Neural progenitor cell (in vitro differentiated cells): Measurements from ENCODE around the gene ITPR1. TPM values are rescaled to one million over a fixed set of nuclear protein-coding genes. Genes with fewer than 3 reads are reported as not detected.

Experiments used
- DNase-seq: peaks from one replicate; pipeline ENCODE4 v3.0.0-alpha.2; 2016; ENCODE audit warnings: low spot score
- H2AFZ ChIP-seq: fragments of 200-600 bp; sonication (generic); replicated peaks from 2 replicates; pipeline ENCODE4 v1.6.1; 2016; ENCODE audit warnings: antibody characterized with exemption
- H3F3A ChIP-seq: fragments of 200-600 bp; sonication (generic); 2 replicates; pipeline ENCODE4 v1.6.1; 2016; ENCODE audit warnings: antibody characterized with exemption, low read depth
- H3K27ac ChIP-seq: fragments of 200-600 bp; sonication (generic); 2 replicates; pipeline ENCODE4 v1.5.1; 2016; ENCODE audit warnings: mild to moderate bottlenecking
- H3K27me3 ChIP-seq: fragments of 200-600 bp; sonication (generic); 2 replicates; pipeline ENCODE4 v1.6.1; 2016; ENCODE audit warnings: mild to moderate bottlenecking, moderate library complexity
- H3K36me3 ChIP-seq: fragments of 200-600 bp; sonication (generic); 2 replicates; pipeline ENCODE4 v1.5.1; 2016
- H3K4me1 ChIP-seq: fragments of 200-600 bp; sonication (generic); 2 replicates; pipeline ENCODE4 v1.6.1; 2016; ENCODE audit warnings: mixed run types
- H3K4me2 ChIP-seq: fragments of 200-600 bp; sonication (generic); 2 replicates; pipeline ENCODE4 v1.6.1; 2016
- H3K4me3 ChIP-seq: fragments of 200-600 bp; sonication (generic); 2 replicates; pipeline ENCODE4 v1.5.1; 2016
- H3K79me2 ChIP-seq: fragments of 200-600 bp; sonication (generic); 2 replicates; pipeline ENCODE4 v1.6.1; 2016; ENCODE audit warnings: low read depth
- H3K9ac ChIP-seq: fragments of 200-600 bp; sonication (generic); 2 replicates; pipeline ENCODE4 v1.6.1; 2016
- H3K9me3 ChIP-seq: fragments of 200-600 bp; sonication (generic); 2 replicates; pipeline ENCODE4 v1.5.1; 2016; ENCODE audit warnings: low read depth
- H4K20me1 ChIP-seq: fragments of 200-600 bp; sonication (generic); 2 replicates; pipeline ENCODE4 v1.6.1; 2016; ENCODE audit warnings: low read depth
- H3K27ac Mint-ChIP-seq: 3 replicates; pipeline ENCODE4 v1.8.0; 2021; ENCODE audit warnings: mixed read lengths
- H3K27me3 Mint-ChIP-seq: 2 replicates; pipeline ENCODE4 v1.8.0; 2022; ENCODE audit warnings: low read depth, mild to moderate bottlenecking, inconsistent platforms, moderate library complexity, mixed read lengths; ENCODE audit not compliant: insufficient read depth
- H3K36me3 Mint-ChIP-seq: 3 replicates; pipeline ENCODE4 v1.8.0; 2021; ENCODE audit warnings: mixed read lengths
- H3K4me1 Mint-ChIP-seq: 3 replicates; pipeline ENCODE4 v1.8.0; 2021; ENCODE audit warnings: mixed read lengths
- H3K4me3 Mint-ChIP-seq: 3 replicates; pipeline ENCODE4 v1.8.0; 2021; ENCODE audit warnings: mild to moderate bottlenecking, moderate library complexity, mixed read lengths
- H3K9me3 Mint-ChIP-seq: 3 replicates; pipeline ENCODE4 v1.8.0; 2020; ENCODE audit warnings: mixed read lengths
- CTCF ChIP-seq: fragments of 200-600 bp; sonication (generic); IDR thresholded peaks from 2 replicates; pipeline ENCODE4 v1.5.1; 2017; ENCODE audit warnings: antibody characterized with exemption, mild to moderate bottlenecking
- EZH2 ChIP-seq: fragments of 200-600 bp; sonication (generic); IDR thresholded peaks from 2 replicates; pipeline ENCODE4 v1.6.1; 2017; ENCODE audit warnings: antibody characterized with exemption, mild to moderate bottlenecking, moderate library complexity
- EZH2phosphoT487 ChIP-seq: fragments of 200-600 bp; sonication (generic); IDR thresholded peaks from 2 replicates; pipeline ENCODE4 v1.6.1; 2017; ENCODE audit warnings: antibody characterized with exemption
- total RNA-seq: library from RNA; depleted of rRNA; stranded (reverse); fragments of >200 nt; gene quantifications from 2 replicates; pipeline ENCODE4 v1.2.3, GENCODE V29; 2015; ENCODE audit warnings: low replicate concordance

Gene ITPR1
- total RNA-seq, 1 donor from 2014 or later, result 5.0 TPM

- peaks cover 12% of the 10 kb centered on the region for H3K4me1 Mint-ChIP-seq
- no peak overlapping the region for H3K27ac ChIP-seq
- H3K79me2 ChIP-seq, result no peaks in the 10 kb centered on the region
- H3K27ac Mint-ChIP-seq, result no peak overlapping the region
- no peak overlapping the region for H3K4me3 Mint-ChIP-seq
- H4K20me1 ChIP-seq, result no peaks in the 10 kb centered on the region
- H3K9me3 ChIP-seq, result no peaks in the 10 kb centered on the region
- no peaks in the 10 kb centered on the region for H3F3A ChIP-seq
- no peaks in the 10 kb centered on the region for H3K27me3 ChIP-seq
- no peak for DNase-seq
- no peak overlapping the region for H3K4me2 ChIP-seq
- H3K4me1 ChIP-seq, result peaks cover 12% of the 10 kb centered on the region
- no peaks in the 10 kb centered on the region for H3K36me3 Mint-ChIP-seq
- no peak overlapping the region for H2AFZ ChIP-seq
- no peak overlapping the region for H3K9ac ChIP-seq
- H3K9me3 Mint-ChIP-seq, result no peaks in the 10 kb centered on the region
- no peaks in the 10 kb centered on the region for H3K27me3 Mint-ChIP-seq
- no peak for TF ChIP-seq EZH2phosphoT487
- TF ChIP-seq CTCF, result no peak
- TF ChIP-seq EZH2, result no peak
- H3K36me3 ChIP-seq, result no peaks in the 10 kb centered on the region
- no peak overlapping the region for H3K4me3 ChIP-seq
These were observed 88.9 kb downstream of the ITPR1 start for GRCh38 chr3:4581920-4582611.

GRCh38 chr3:4582624-4583023 lies 89.5 kb downstream of the ITPR1 start:
- Histone ChIP-seq H2AFZ (no peak overlapping the region), H3K27ac (no peak overlapping the region), H3K9ac (no peak overlapping the region), H3K9me3 (no peaks in the 10 kb centered on the region), H3K36me3 (no peaks in the 10 kb centered on the region), H4K20me1 (no peaks in the 10 kb centered on the region), H3F3A (peaks cover 3% of the 10 kb centered on the region), H3K79me2 (no peaks in the 10 kb centered on the region), H3K4me3 (no peak overlapping the region), H3K4me2 (no peak overlapping the region), H3K4me1 (peaks cover 15% of the 10 kb centered on the region), H3K27me3 (no peaks in the 10 kb centered on the region)
- Mint-ChIP-seq H3K36me3 (no peaks in the 10 kb centered on the region), H3K27ac (no peak overlapping the region), H3K9me3 (no peaks in the 10 kb centered on the region), H3K4me1 (peaks cover 15% of the 10 kb centered on the region), H3K4me3 (no peak overlapping the region), H3K27me3 (no peaks in the 10 kb centered on the region)
- no peak for DNase-seq
- TF ChIP-seq EZH2phosphoT487 (no peak), CTCF (no peak), EZH2 (no peak)

GRCh38 chr3:4583416-4583815 lies 90.3 kb downstream of the ITPR1 start:
- Histone ChIP-seq H3K9ac (no peak overlapping the region), H4K20me1 (no peaks in the 10 kb centered on the region), H3K4me3 (no peak overlapping the region), H3F3A (peaks cover 4% of the 10 kb centered on the region), H3K79me2 (no peaks in the 10 kb centered on the region), H3K36me3 (no peaks in the 10 kb centered on the region), H2AFZ (no peak overlapping the region), H3K4me1 (peaks cover 20% of the 10 kb centered on the region), H3K4me2 (no peak overlapping the region), H3K27me3 (no peaks in the 10 kb centered on the region), H3K27ac (no peak overlapping the region), H3K9me3 (no peaks in the 10 kb centered on the region)
- Mint-ChIP-seq H3K4me3 (no peak overlapping the region), H3K36me3 (no peaks in the 10 kb centered on the region), H3K4me1 (peaks cover 16% of the 10 kb centered on the region), H3K27me3 (no peaks in the 10 kb centered on the region), H3K27ac (no peak overlapping the region), H3K9me3 (no peaks in the 10 kb centered on the region)
- no peak for DNase-seq
- TF ChIP-seq CTCF (no peak), EZH2phosphoT487 (no peak), EZH2 (no peak)
